ENCODE measurements around the gene HERPUD1. TPM values are rescaled to one million over a fixed set of nuclear protein-coding genes. Genes with fewer than 3 reads are reported as not detected.

HERPUD1 gene
- total and polyA plus RNA-seq, 2 donors from 2014 or later, result 209 to 234 TPM

DNA sequence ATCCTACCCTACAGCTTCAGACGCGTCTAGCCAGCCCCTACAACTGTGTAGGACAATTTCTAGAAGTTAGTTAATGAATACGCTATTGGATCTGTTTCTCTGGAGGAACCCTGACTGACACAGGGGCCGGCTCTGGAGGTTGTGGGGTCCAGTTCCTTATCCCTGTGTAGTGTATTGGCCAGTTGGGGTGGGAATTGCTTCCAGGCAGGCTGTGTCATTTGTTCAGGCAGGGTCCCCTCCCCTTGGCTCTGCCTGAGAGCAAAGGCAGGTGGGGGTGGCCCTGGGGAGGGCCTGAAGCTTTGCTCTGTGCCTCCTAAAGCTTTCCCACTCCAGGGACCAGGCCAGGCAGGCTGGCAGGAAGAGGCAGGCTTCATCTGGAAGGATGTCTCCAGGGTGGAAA lies 18.1 kb downstream of the HERPUD1 start:
- Histone ChIP-seq H3K9ac (ENCODE audit: low read length in 3 of 3) (no peak overlapping the region), H3K36me3 (ENCODE audit: control insufficient read depth in 2 of 3, insufficient read depth in 3 of 3, low read length in 3 of 3) (peaks cover 1 to 5% (median 4%) of the 10 kb centered on the region in 3 donors), H3K27ac (ENCODE audit: low read depth in 2 of 2, low read length in 2 of 2) (no peak overlapping the region), H3K27me3 (ENCODE audit: control insufficient read depth, insufficient read depth, low read length) (no peaks in the 10 kb centered on the region), H3K4me1 (ENCODE audit: control insufficient read depth in 2 of 3, insufficient read depth in 2 of 3, low read depth in 1 of 3, low read length in 3 of 3) (peaks cover 0 to 4% (median 0%) of the 10 kb centered on the region in 3 donors), H3K4me3 (ENCODE audit: low read length in 3 of 3) (no peak overlapping the region), H3K9me3 (ENCODE audit: control insufficient read depth in 2 of 3, insufficient read depth in 1 of 3, low read length in 3 of 3) (no peaks in the 10 kb centered on the region)
- TF ChIP-seq, protein P1, sequence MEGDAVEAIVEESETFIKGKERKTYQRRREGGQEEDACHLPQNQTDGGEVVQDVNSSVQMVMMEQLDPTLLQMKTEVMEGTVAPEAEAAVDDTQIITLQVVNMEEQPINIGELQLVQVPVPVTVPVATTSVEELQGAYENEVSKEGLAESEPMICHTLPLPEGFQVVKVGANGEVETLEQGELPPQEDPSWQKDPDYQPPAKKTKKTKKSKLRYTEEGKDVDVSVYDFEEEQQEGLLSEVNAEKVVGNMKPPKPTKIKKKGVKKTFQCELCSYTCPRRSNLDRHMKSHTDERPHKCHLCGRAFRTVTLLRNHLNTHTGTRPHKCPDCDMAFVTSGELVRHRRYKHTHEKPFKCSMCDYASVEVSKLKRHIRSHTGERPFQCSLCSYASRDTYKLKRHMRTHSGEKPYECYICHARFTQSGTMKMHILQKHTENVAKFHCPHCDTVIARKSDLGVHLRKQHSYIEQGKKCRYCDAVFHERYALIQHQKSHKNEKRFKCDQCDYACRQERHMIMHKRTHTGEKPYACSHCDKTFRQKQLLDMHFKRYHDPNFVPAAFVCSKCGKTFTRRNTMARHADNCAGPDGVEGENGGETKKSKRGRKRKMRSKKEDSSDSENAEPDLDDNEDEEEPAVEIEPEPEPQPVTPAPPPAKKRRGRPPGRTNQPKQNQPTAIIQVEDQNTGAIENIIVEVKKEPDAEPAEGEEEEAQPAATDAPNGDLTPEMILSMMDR (IDR thresholded peaks at IDR 0.05; ENCODE audit: borderline replicate concordance, extremely low read depth, insufficient read depth), result no peak
- intact Hi-C loops (cut with DNase I), result no loop called here
- no peak for DNase-seq
- no peak for FAIRE-seq

GRCh38 chr16:56950455-56950854 lies 18.5 kb downstream of the HERPUD1 start:
- no peaks in the 10 kb centered on the region for H3K9me3 ChIP-seq (ENCODE audit: control insufficient read depth in 2 of 3, insufficient read depth in 1 of 3, low read length in 3 of 3)
- H3K27ac ChIP-seq (ENCODE audit: low read depth in 2 of 2, low read length in 2 of 2), result no peak overlapping the region
- H3K36me3 ChIP-seq (ENCODE audit: control insufficient read depth in 2 of 3, insufficient read depth in 3 of 3, low read length in 3 of 3), result peaks cover 0 to 2% (median under 1%) of the 10 kb centered on the region in 3 donors
- H3K9ac ChIP-seq (ENCODE audit: low read length in 3 of 3), result no peak overlapping the region
- no peaks in the 10 kb centered on the region for H3K27me3 ChIP-seq (ENCODE audit: control insufficient read depth, insufficient read depth, low read length)
- TF ChIP-seq, protein P1 (IDR thresholded peaks at IDR 0.05; ENCODE audit: borderline replicate concordance, extremely low read depth, insufficient read depth), result no peak
- DNase-seq (no peak), FAIRE-seq (no peak)
- H3K4me3 ChIP-seq (ENCODE audit: low read length in 3 of 3), result no peak overlapping the region
- peaks cover 0 to 4% (median 0%) of the 10 kb centered on the region in 3 donors for H3K4me1 ChIP-seq (ENCODE audit: control insufficient read depth in 2 of 3, insufficient read depth in 2 of 3, low read depth in 1 of 3, low read length in 3 of 3)
- intact Hi-C loops (cut with DNase I), result no loop called here

GRCh38 chr16:56950881-56951771 lies 19.2 kb downstream of the HERPUD1 start:
- TF ChIP-seq, protein P1 (IDR thresholded peaks at IDR 0.05; ENCODE audit: borderline replicate concordance, extremely low read depth, insufficient read depth), result peak; percentile 60
- H3K9me3 ChIP-seq (ENCODE audit: control insufficient read depth in 2 of 3, insufficient read depth in 1 of 3, low read length in 3 of 3), result no peaks in the 10 kb centered on the region
- H3K4me3 ChIP-seq (ENCODE audit: low read length in 3 of 3), result no peak overlapping the region
- no peaks in the 10 kb centered on the region for H3K27me3 ChIP-seq (ENCODE audit: control insufficient read depth, insufficient read depth, low read length)
- DNase-seq (peak in 4 of 5 donors; percentile 47 to 67 (median 58)), FAIRE-seq (no peak)
- peaks cover 0 to 2% (median 0%) of the 10 kb centered on the region in 3 donors for H3K36me3 ChIP-seq (ENCODE audit: control insufficient read depth in 2 of 3, insufficient read depth in 3 of 3, low read length in 3 of 3)
- H3K9ac ChIP-seq (ENCODE audit: low read length in 3 of 3), result no peak overlapping the region
- intact Hi-C loops (cut with DNase I), result no loop called here
- H3K4me1 ChIP-seq (ENCODE audit: control insufficient read depth in 2 of 3, insufficient read depth in 2 of 3, low read depth in 1 of 3, low read length in 3 of 3), result peaks cover 0 to 4% (median 0%) of the 10 kb centered on the region in 3 donors
- no peak overlapping the region for H3K27ac ChIP-seq (ENCODE audit: low read depth in 2 of 2, low read length in 2 of 2)

Data from kidney (tissue), 14 donors.